ENCODE data around the gene FMR1. TPM values are rescaled to one million over a fixed set of nuclear protein-coding genes. Genes with fewer than 3 reads are reported as not detected.

FMR1 gene
- total RNA-seq (10 to 100 TPM; 49.6 to 78.4 (median 70.0) TPM), polyA plus RNA-seq (10 to 100 TPM; 20.6 to 30.5 (median 25.2) TPM)
- long read RNA-seq, donor 1, full-length matches to known transcripts = 1 of 1 reads
- long read RNA-seq, donor 1, partial matches to known transcripts = 0 of 1 reads
- long read RNA-seq, donor 1, other reads (novel, unspliced or antisense) = 0 of 1 reads
- long read RNA-seq, donor 2, partial matches to known transcripts = 0 of 1 reads
- long read RNA-seq, donor 2, other reads (novel, unspliced or antisense) = 0 of 1 reads

DNA sequence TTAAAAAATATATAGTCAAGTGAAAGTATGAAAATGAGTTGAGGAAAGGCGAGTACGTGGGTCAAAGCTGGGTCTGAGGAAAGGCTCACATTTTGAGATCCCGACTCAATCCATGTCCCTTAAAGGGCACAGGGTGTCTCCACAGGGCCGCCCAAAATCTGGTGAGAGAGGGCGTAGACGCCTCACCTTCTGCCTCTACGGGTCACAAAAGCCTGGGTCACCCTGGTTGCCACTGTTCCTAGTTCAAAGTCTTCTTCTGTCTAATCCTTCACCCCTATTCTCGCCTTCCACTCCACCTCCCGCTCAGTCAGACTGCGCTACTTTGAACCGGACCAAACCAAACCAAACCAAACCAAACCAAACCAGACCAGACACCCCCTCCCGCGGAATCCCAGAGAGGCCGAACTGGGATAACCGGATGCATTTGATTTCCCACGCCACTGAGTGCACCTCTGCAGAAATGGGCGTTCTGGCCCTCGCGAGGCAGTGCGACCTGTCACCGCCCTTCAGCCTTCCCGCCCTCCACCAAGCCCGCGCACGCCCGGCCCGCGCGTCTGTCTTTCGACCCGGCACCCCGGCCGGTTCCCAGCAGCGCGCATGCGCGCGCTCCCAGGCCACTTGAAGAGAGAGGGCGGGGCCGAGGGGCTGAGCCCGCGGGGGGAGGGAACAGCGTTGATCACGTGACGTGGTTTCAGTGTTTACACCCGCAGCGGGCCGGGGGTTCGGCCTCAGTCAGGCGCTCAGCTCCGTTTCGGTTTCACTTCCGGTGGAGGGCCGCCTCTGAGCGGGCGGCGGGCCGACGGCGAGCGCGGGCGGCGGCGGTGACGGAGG lies at the start of gene FMR1:
Gene FMR1, plus strand, starts transcription at position 728 of the 831 bp plus-strand sequence. CDS start 261 bp downstream, outside the sequence.
- TF ChIP-seq POLR2A (IDR thresholded peaks at IDR 0.05) (peak in 1 of 3 donors; percentile 20), POLR2AphosphoS5 (IDR thresholded peaks at IDR 0.05) (peak; percentile 76 to 89 (median 84))
- TF ChIP-seq, protein P1, sequence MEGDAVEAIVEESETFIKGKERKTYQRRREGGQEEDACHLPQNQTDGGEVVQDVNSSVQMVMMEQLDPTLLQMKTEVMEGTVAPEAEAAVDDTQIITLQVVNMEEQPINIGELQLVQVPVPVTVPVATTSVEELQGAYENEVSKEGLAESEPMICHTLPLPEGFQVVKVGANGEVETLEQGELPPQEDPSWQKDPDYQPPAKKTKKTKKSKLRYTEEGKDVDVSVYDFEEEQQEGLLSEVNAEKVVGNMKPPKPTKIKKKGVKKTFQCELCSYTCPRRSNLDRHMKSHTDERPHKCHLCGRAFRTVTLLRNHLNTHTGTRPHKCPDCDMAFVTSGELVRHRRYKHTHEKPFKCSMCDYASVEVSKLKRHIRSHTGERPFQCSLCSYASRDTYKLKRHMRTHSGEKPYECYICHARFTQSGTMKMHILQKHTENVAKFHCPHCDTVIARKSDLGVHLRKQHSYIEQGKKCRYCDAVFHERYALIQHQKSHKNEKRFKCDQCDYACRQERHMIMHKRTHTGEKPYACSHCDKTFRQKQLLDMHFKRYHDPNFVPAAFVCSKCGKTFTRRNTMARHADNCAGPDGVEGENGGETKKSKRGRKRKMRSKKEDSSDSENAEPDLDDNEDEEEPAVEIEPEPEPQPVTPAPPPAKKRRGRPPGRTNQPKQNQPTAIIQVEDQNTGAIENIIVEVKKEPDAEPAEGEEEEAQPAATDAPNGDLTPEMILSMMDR (IDR thresholded peaks at IDR 0.05 in 8 of 11, conservative IDR thresholded peaks at IDR 0.05 in 3 of 11) = no peak
- Histone ChIP-seq H3K9me3 (no peaks in the 10 kb centered on the region), H3K4me1 (peaks cover 10 to 44% (median 31%) of the 10 kb centered on the region in 6 donors), H3K27ac (peak within 1 kb of the TSS; percentile 72 to 95 (median 93)), H3K36me3 (no peaks in the 10 kb centered on the region), H3K27me3 (replicated peaks in 1 of 7) (no peaks in the 10 kb centered on the region), H3K4me3 (peak within 1 kb of the TSS; percentile 43 to 83 (median 58))
- WGBS, 5 donors = 6 to 62% (median 24%) methylated on average over 10 to 66 of the region's 66 CpGs
- intact Hi-C loops (cut with DNase I; ENCODE audit: low total_unique reads) = no loop called here
- peak; percentile 98 for DNase-seq

DNA sequence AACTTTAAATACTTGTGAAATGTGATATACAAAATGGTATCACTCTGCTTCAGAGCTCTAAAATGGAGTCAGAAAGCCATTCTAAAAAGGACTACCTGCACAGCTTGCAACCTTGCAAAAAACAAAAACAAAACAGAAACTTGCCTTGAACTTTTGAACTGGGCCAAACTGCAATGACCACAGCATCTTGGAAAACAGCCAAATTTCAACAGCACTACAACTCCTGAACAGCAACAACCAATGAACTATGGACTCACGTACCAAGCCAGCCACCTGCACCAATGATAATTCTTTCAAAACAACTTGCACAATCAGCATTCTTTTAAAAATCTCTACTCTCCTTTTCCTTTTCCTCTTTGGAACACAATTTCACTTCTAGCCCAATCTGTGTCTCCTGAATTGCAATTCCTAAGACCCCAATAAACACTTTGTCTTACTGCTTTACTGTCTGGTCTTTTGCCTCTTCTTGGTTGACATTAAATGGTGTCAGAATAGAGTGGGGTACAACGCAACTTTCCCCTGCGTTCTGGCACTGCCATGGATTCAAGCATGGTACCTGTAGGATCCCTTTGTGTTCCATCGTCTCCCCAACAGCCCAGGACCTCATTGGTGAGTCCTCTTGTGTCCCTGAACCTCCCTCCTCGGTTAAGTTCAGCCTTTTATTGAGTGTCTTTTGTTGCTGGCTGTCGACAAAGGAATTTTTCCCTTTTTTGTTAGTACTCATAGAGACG lies 35.7 kb upstream of the FMR1 start:
- Histone ChIP-seq H3K4me1 (no peaks in the 10 kb centered on the region), H3K9me3 (peaks cover 0 to 21% (median 8%) of the 10 kb centered on the region in 8 donors), H3K4me3 (no peak overlapping the region), H3K27me3 (replicated peaks in 1 of 7) (no peaks in the 10 kb centered on the region), H3K36me3 (no peaks in the 10 kb centered on the region), H3K27ac (no peak overlapping the region)
- intact Hi-C loops (cut with DNase I; ENCODE audit: low total_unique reads) = no loop called here
- TF ChIP-seq POLR2A (IDR thresholded peaks at IDR 0.05) = no peak
- TF ChIP-seq, protein P1 (IDR thresholded peaks at IDR 0.05 in 8 of 11, conservative IDR thresholded peaks at IDR 0.05 in 3 of 11) = no peak
- TF ChIP-seq POLR2AphosphoS5 (IDR thresholded peaks at IDR 0.05) = no peak
- WGBS, 5 donors = 54 to 82% (median 74%) methylated on average over 7 of the region's 7 CpGs
- DNase-seq = no peak

DNA sequence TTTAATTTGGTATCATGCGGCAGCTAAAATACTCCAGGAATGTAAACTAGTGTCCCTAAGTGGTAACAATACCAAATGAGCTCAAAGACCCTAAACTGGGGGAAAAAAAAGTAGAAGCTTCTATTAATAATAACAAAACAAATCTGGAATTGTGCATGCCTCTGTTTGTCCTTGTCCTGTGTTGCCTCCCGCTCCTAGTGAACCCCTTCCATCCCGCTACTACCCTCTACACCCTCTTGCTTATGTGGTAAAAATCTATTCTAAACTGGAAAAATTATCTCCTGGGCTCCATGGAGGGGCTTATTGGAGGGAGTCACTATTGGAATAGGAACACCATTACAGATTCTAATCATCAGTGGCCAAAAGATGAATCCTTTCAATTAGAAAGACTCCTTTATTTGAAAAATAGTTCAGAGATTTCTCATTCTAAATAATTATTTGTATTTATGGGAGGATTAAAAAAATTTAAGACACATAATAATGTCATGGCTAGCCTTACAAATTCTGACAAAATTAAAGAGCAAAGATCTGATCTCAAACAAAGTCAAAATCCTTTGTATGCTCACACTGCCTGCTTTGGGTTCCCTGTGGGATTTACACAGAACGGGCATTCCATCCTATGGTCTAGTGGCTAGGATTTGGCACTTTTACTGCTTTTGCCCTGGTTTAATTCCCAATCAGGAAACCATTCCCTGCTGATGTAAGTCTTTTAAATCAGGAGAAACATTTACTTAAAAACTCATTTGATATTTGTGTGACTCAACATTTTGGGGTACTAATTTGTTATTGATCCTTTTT lies 34.7 kb upstream of the FMR1 start:
- Histone ChIP-seq H3K36me3 (no peaks in the 10 kb centered on the region), H3K27ac (no peak overlapping the region), H3K9me3 (peaks cover 0 to 11% (median 2%) of the 10 kb centered on the region in 8 donors), H3K4me3 (no peak overlapping the region), H3K27me3 (replicated peaks in 1 of 7) (no peaks in the 10 kb centered on the region), H3K4me1 (no peaks in the 10 kb centered on the region)
- intact Hi-C loops (cut with DNase I; ENCODE audit: low total_unique reads) = no loop called here
- no peak for DNase-seq
- TF ChIP-seq POLR2AphosphoS5 (IDR thresholded peaks at IDR 0.05) = no peak
- no peak for TF ChIP-seq POLR2A (IDR thresholded peaks at IDR 0.05)
- TF ChIP-seq, protein P1 (IDR thresholded peaks at IDR 0.05 in 8 of 11, conservative IDR thresholded peaks at IDR 0.05 in 3 of 11) = no peak
- 86 to 97% (median 92%) methylated on average over 4 of the region's 4 CpGs for WGBS, 5 donors
